IMR-90 (cell line): ENCODE data around the gene MB21D2. TPM values are rescaled to one million over a fixed set of nuclear protein-coding genes. Genes with fewer than 3 reads are reported as not detected.

Source experiments
- ATAC-seq: fragments of 200-7000 bp; cut with Tn5 transposase; 2 replicates; pipeline ENCODE4 v1.9.1; 2020; ENCODE audit warnings: low read depth, mild to moderate bottlenecking, moderate library complexity
- BruUV-seq: library from RNA; stranded (reverse); fragments of 400-500 nt; replicated peaks from 2 replicates; lab custom pipeline; 2021; lab: Mats Ljungman, UMichigan
- CTCF ChIA-PET: fragments of 300-600 bp; formaldehyde crosslinking; extraction: SDS; loops from one replicate; lab custom pipeline; 2021; ENCODE audit warnings: antibody characterized with exemption; lab: Yijun Ruan, JAX
- POLR2A ChIA-PET: fragments of 300-600 bp; sonication (Branson Sonifier 250); formaldehyde crosslinking; loops from one replicate; lab custom pipeline; 2022; ENCODE audit warnings: antibody characterized with exemption; ENCODE audit not compliant: unreplicated experiment; lab: Charles Lee
- DNase-seq: peaks from one replicate; pipeline ENCODE4 v3.0.0; 2013
- H2AFZ ChIP-seq: replicated peaks from 2 replicates; pipeline ENCODE3; 2013; ENCODE audit warnings: low read length, mild to moderate bottlenecking; ENCODE audit not compliant: poor library complexity
- H2AK5ac ChIP-seq: 2 replicates; pipeline ENCODE4 v1.6.1; 2013; ENCODE audit warnings: low read depth, low read length, inconsistent platforms
- H2AK9ac ChIP-seq: replicated peaks from 2 replicates; pipeline ENCODE3; 2013; ENCODE audit warnings: mild to moderate bottlenecking, low read depth, low read length, moderate library complexity; ENCODE audit not compliant: poor library complexity
- H2BK120ac ChIP-seq: 2 replicates; pipeline ENCODE4 v1.6.1; 2013; ENCODE audit warnings: low read depth, low read length, inconsistent platforms
- H2BK15ac ChIP-seq: 3 replicates; pipeline ENCODE4 v1.6.1; 2013; ENCODE audit warnings: low read depth, low read length, inconsistent platforms
- H2BK20ac ChIP-seq: 2 replicates; pipeline ENCODE4 v1.6.1; 2013; ENCODE audit warnings: low read depth, mild to moderate bottlenecking, inconsistent platforms, low read length, moderate library complexity
- H2BK5ac ChIP-seq: 2 replicates; pipeline ENCODE4 v1.6.1; 2013; ENCODE audit warnings: mild to moderate bottlenecking, low read depth, low read length, inconsistent platforms; ENCODE audit not compliant: poor library complexity, severe bottlenecking
- H3K14ac ChIP-seq: replicated peaks from 2 replicates; pipeline ENCODE4 v1.6.1; 2013; ENCODE audit warnings: low read depth, low read length, inconsistent platforms
- H3K18ac ChIP-seq: 2 replicates; pipeline ENCODE4 v1.6.1; 2013; ENCODE audit warnings: low read depth, low read length, control low read depth
- H3K23ac ChIP-seq: 2 replicates; pipeline ENCODE4 v1.6.1; 2013; ENCODE audit warnings: low read depth, low read length, inconsistent platforms
- H3K27ac ChIP-seq: 2 replicates; pipeline ENCODE4 v1.5.1; 2013; ENCODE audit warnings: mild to moderate bottlenecking, control low read depth, low read length; ENCODE audit not compliant: insufficient read depth
- H3K27me3 ChIP-seq: 2 replicates; pipeline ENCODE4 v1.6.1; 2013; ENCODE audit warnings: low read length; ENCODE audit not compliant: control insufficient read depth, insufficient read depth
- H3K36me3 ChIP-seq: 2 replicates; pipeline ENCODE4 v1.6.1; 2013; ENCODE audit warnings: low read length, mixed read lengths; ENCODE audit not compliant: control insufficient read depth, insufficient read depth
- H3K4ac ChIP-seq: 2 replicates; pipeline ENCODE4 v1.6.1; 2013; ENCODE audit warnings: low read depth, low read length, inconsistent platforms
- H3K4me1 ChIP-seq: 2 replicates; pipeline ENCODE4 v1.6.1; 2013; ENCODE audit warnings: low read length, mixed read lengths; ENCODE audit not compliant: control insufficient read depth, insufficient read depth
- H3K4me2 ChIP-seq: 2 replicates; pipeline ENCODE4 v1.6.1; 2013; ENCODE audit warnings: low read depth, mild to moderate bottlenecking, control low read depth, low read length, moderate library complexity
- H3K4me3 ChIP-seq: 2 replicates; pipeline ENCODE4 v1.5.1; 2013; ENCODE audit warnings: low read depth, mild to moderate bottlenecking, control low read depth, low read length, moderate library complexity; ENCODE audit not compliant: insufficient read depth
- H3K56ac ChIP-seq: 2 replicates; pipeline ENCODE4 v1.6.1; 2013; ENCODE audit warnings: low read length, inconsistent platforms; ENCODE audit not compliant: insufficient read depth; ENCODE audit errors: extremely low read depth
- H3K79me1 ChIP-seq, 2 experiments: 2 replicates each; pipeline ENCODE4 v1.6.1; 2013; ENCODE audit warnings: low read length in 2 of 2, inconsistent platforms in 1 of 2, low read depth in 1 of 2
- H3K9ac ChIP-seq: 2 replicates; pipeline ENCODE4 v1.6.1; 2013; ENCODE audit warnings: low read depth, low read length, control low read depth
- H3K9me1 ChIP-seq: 2 replicates; pipeline ENCODE4 v1.6.1; 2013; ENCODE audit warnings: low read length, inconsistent platforms; ENCODE audit not compliant: insufficient read depth
- H3K9me3 ChIP-seq: 2 replicates; pipeline ENCODE4 v1.6.1; 2013; ENCODE audit warnings: low read length; ENCODE audit not compliant: control insufficient read depth, insufficient read depth
- H4K20me1 ChIP-seq: 2 replicates; pipeline ENCODE4 v1.6.1; 2013; ENCODE audit warnings: low read length, inconsistent platforms; ENCODE audit not compliant: insufficient read depth
- H4K5ac ChIP-seq: 2 replicates; pipeline ENCODE4 v1.6.1; 2013; ENCODE audit warnings: mild to moderate bottlenecking, low read depth, low read length, control low read depth
- H4K8ac ChIP-seq, 2 experiments: 2 replicates each; pipeline ENCODE4 v1.6.1; 2013; ENCODE audit warnings: low read depth in 2 of 2, low read length in 2 of 2, control low read depth in 1 of 2, inconsistent platforms in 1 of 2
- H4K91ac ChIP-seq: 2 replicates; pipeline ENCODE4 v1.6.1; 2013; ENCODE audit warnings: low read depth, low read length, inconsistent platforms; ENCODE audit not compliant: insufficient read depth
- MAFK ChIP-seq: IDR thresholded peaks from 2 replicates; pipeline ENCODE4 v1.6.1; 2012; ENCODE audit warnings: low read depth, low read length, improper control_type of control experiment
- WGBS, 2 experiments: methylation state at CpG; one replicate each; pipeline versions ENCODE4 v1.1.5 to v1.1.7; 2013; ENCODE audit warnings: missing lambda C conversion rate in 2 of 2; ENCODE audit not compliant: insufficient read length in 1 of 2; ENCODE audit errors: extremely low coverage in 2 of 2; 5-methylcytosine and 5-hydroxymethylcytosine counted together
- dilution Hi-C: fragments of 300-500 bp; cut with HindIII; formaldehyde crosslinking; loops from one replicate; pipeline ENCODE4 v1.14.3; 2018; ENCODE audit warnings: low sequenced_read_pairs; ENCODE audit not compliant: unreplicated experiment
- in situ Hi-C: fragments of 300-500 bp; cut with MboI; formaldehyde crosslinking; loops from 3 replicates; pipeline ENCODE4 v1.14.3; 2019; ENCODE audit warnings: low sequenced_read_pairs, inconsistent platforms, mixed read lengths
- intact Hi-C: fragments of 100-400 bp; cut with micrococcal nuclease; formaldehyde crosslinking; loops from 2 replicates; pipeline ENCODE4 v1.10.0; 2022
- polyA plus RNA-seq, 3 experiments: library from polyadenylated mRNA; depleted of rRNA; stranded (reverse); fragments of >200 nt; gene quantifications; 2 replicates each; pipeline ENCODE4 v1.2.3, GENCODE V29; 2012; ENCODE audit warnings: low replicate concordance in 1 of 3
- total RNA-seq: library from RNA; depleted of rRNA; stranded (reverse); fragments of >200 nt; gene quantifications from 2 replicates; pipeline ENCODE4 v1.2.3, GENCODE V29; 2012; rRNA removed
- TF ChIP-seq, protein P1 (sequence below): fragments of 150-350 bp; IDR thresholded peaks from 2 replicates; pipeline ENCODE4 v1.6.1; 2017; ENCODE audit warnings: mild to moderate bottlenecking, antibody characterized with exemption, low read length, low read depth

MB21D2 gene
- total and polyA plus RNA-seq, 2 of the 4 experiments (the other 2 are of a cell fraction) = 13.6 to 44.8 TPM

GRCh38 chr3:192747145-192747544 lies 170.5 kb downstream of the MB21D2 start:
- Histone ChIP-seq H2BK120ac (no peak overlapping the region), H3K18ac (no peak overlapping the region), H2AFZ (no peak overlapping the region), H3K27me3 (no peaks in the 10 kb centered on the region), H2BK5ac (no peak overlapping the region), H3K4me2 (no peak overlapping the region), H3K27ac (no peak overlapping the region), H2AK9ac (no peak overlapping the region), H3K9ac (no peak overlapping the region), H3K79me1 (no peaks in the 10 kb centered on the region), H2BK15ac (no peak overlapping the region), H3K14ac (no peak overlapping the region), H3K56ac (no peak overlapping the region), H3K36me3 (no peaks in the 10 kb centered on the region), H3K4ac (no peak overlapping the region), H3K9me1 (no peaks in the 10 kb centered on the region), H4K91ac (no peak overlapping the region), H3K4me3 (no peak overlapping the region), H3K9me3 (peaks cover 1% of the 10 kb centered on the region), H2BK20ac (no peak overlapping the region), H4K20me1 (no peaks in the 10 kb centered on the region), H4K5ac (no peak overlapping the region), H3K4me1 (no peaks in the 10 kb centered on the region), H3K23ac (no peak overlapping the region), H2AK5ac (no peak overlapping the region), H4K8ac (no peak overlapping the region)
- no peak for DNase-seq
- POLR2A ChIA-PET = no interaction called here
- CTCF ChIA-PET = no interaction called here
- ATAC-seq = no peak
- dilution Hi-C loops = no loop called here
- no TSS peak for BruUV-seq
- no CpG with 5 or more reads among the region's 1 CpG for WGBS, 2 experiments
- intact Hi-C loops = no loop called here
- in situ Hi-C loops = no loop called here
- TF ChIP-seq, protein P1, sequence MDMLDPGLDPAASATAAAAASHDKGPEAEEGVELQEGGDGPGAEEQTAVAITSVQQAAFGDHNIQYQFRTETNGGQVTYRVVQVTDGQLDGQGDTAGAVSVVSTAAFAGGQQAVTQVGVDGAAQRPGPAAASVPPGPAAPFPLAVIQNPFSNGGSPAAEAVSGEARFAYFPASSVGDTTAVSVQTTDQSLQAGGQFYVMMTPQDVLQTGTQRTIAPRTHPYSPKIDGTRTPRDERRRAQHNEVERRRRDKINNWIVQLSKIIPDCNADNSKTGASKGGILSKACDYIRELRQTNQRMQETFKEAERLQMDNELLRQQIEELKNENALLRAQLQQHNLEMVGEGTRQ = no peak
- TF ChIP-seq MAFK = no peak

Other genes with a start within 250 kb of the MB21D2 start
- not detected in 2 replicates for gene FGF12, start 190.3 kb downstream of the MB21D2 start, total RNA-seq
- not detected in 2 replicates for gene FGF12, start 190.3 kb downstream of the MB21D2 start, polyA plus RNA-seq (2012; rRNA removed)